ENCODE measurements around the gene ADD2. TPM values are rescaled to one million over a fixed set of nuclear protein-coding genes. Genes with fewer than 3 reads are reported as not detected.

The ADD2 gene
- total RNA-seq, 1 donor from 2014 or later, result 45.3 TPM

DNA sequence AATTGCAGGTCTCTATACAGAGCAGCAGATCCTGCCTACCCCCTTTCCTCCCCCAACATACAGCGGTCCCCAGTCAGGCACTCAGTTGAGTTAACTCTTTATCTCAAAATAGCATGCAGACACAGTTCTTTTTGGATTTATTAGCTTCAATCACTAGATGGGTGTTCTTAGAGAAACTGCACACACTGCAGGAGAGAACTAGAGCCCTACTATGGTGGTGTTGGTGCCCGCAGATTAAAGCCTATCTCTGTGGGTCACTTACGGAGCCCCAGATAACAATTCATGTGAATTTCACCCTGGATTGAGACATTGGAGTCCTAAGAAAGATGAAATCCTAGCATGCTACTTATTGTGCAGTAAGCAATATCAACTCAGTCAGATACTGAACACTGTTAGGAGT, 11.9 kb downstream of the ADD2 start:
- Histone ChIP-seq H3K9ac (no peak overlapping the region), H3K4me3 (no peak overlapping the region), H3K4me1 (peaks cover 8% of the 10 kb centered on the region), H3K79me2 (ENCODE audit: low read depth) (peaks cover 98% of the 10 kb centered on the region), H4K20me1 (ENCODE audit: low read depth) (peaks cover 26% of the 10 kb centered on the region), H3K9me3 (ENCODE audit: low read depth) (no peaks in the 10 kb centered on the region), H3K27ac (no peak overlapping the region), H3F3A (ENCODE audit: low read depth) (no peaks in the 10 kb centered on the region), H3K4me2 (no peak overlapping the region), H3K27me3 (no peaks in the 10 kb centered on the region), H2AFZ (replicated peaks) (no peak overlapping the region), H3K36me3 (no peaks in the 10 kb centered on the region)
- Mint-ChIP-seq H3K4me1 (peaks cover 6% of the 10 kb centered on the region), H3K27ac (no peak overlapping the region), H3K9me3 (peaks cover 3% of the 10 kb centered on the region), H3K4me3 (no peak overlapping the region), H3K36me3 (peaks cover 10% of the 10 kb centered on the region), H3K27me3 (ENCODE audit: insufficient read depth, low read depth) (peaks cover 2% of the 10 kb centered on the region)
- TF ChIP-seq CTCF (IDR thresholded peaks at IDR 0.05), result no peak
- TF ChIP-seq EZH2phosphoT487 (IDR thresholded peaks at IDR 0.05), result no peak
- TF ChIP-seq EZH2 (IDR thresholded peaks at IDR 0.05), result no peak
- DNase-seq (ENCODE audit: low spot score), result no peak

DNA sequence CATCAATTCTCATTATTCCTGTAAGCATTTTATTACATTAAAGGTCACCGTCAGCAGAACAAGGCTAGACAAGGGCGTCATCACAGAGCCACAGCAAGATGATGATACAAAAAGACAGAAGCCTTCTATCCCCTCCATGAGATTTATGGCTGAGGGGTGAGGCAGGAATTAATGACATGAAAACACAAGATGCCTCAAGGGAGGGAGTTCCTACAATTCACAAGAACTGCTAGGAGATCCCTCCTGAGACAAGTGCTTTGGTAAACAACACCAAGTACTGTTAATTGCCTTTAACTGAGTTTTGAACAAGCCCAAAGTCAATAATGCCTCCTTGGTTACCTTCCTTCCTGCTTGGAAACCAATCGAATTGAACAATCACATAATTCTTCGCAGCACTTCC, 14.1 kb downstream of the ADD2 start:
- Histone ChIP-seq H3K27me3 (no peaks in the 10 kb centered on the region), H3K9me3 (ENCODE audit: low read depth) (no peaks in the 10 kb centered on the region), H3K79me2 (ENCODE audit: low read depth) (peaks cover 98% of the 10 kb centered on the region), H3K27ac (no peak overlapping the region), H3K4me3 (no peak overlapping the region), H3K4me1 (peaks cover 3% of the 10 kb centered on the region), H3K4me2 (no peak overlapping the region), H4K20me1 (ENCODE audit: low read depth) (peaks cover 26% of the 10 kb centered on the region), H2AFZ (replicated peaks) (no peak overlapping the region), H3F3A (ENCODE audit: low read depth) (no peaks in the 10 kb centered on the region), H3K9ac (no peak overlapping the region), H3K36me3 (no peaks in the 10 kb centered on the region)
- H3K36me3 Mint-ChIP-seq, result peaks cover 16% of the 10 kb centered on the region
- peaks cover 8% of the 10 kb centered on the region for H3K9me3 Mint-ChIP-seq
- DNase-seq (ENCODE audit: low spot score), result no peak
- peaks cover 6% of the 10 kb centered on the region for H3K4me1 Mint-ChIP-seq
- no peak for TF ChIP-seq EZH2 (IDR thresholded peaks at IDR 0.05)
- no peak for TF ChIP-seq EZH2phosphoT487 (IDR thresholded peaks at IDR 0.05)
- TF ChIP-seq CTCF (IDR thresholded peaks at IDR 0.05), result no peak
- no peak overlapping the region for H3K27ac Mint-ChIP-seq
- H3K27me3 Mint-ChIP-seq (ENCODE audit: insufficient read depth, low read depth), result no peaks in the 10 kb centered on the region
- no peak overlapping the region for H3K4me3 Mint-ChIP-seq

DNA sequence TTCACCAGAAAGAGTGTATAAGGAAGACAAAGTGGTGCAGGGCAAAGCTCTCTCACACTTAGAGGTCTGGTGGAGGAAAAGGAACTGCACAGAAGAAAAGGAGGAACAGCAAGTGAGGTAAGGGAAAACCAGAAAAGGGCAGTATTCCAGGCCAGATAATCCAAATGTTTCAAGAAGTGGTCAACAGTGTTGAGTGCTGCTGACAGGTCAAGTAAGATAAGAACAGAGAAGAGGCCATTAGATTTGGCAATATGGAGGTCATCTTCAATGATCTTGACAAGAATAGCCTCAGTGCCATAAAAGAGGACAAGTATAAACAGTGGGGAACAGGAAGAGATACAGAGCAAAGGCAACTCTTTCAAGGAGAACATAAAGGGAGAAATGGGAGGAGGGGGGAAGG, 15.0 kb downstream of the ADD2 start:
- no peaks in the 10 kb centered on the region for H3K4me1 ChIP-seq
- peaks cover 98% of the 10 kb centered on the region for H3K79me2 ChIP-seq (ENCODE audit: low read depth)
- H3K4me2 ChIP-seq, result no peak overlapping the region
- no peak for DNase-seq (ENCODE audit: low spot score)
- Mint-ChIP-seq H3K27ac (no peak overlapping the region), H3K9me3 (peaks cover 9% of the 10 kb centered on the region), H3K4me3 (no peak overlapping the region), H3K27me3 (ENCODE audit: insufficient read depth, low read depth) (no peaks in the 10 kb centered on the region), H3K36me3 (peaks cover 15% of the 10 kb centered on the region), H3K4me1 (peaks cover 10% of the 10 kb centered on the region)
- H3K27me3 ChIP-seq, result no peaks in the 10 kb centered on the region
- H3K4me3 ChIP-seq, result no peak overlapping the region
- H3K36me3 ChIP-seq, result no peaks in the 10 kb centered on the region
- no peak overlapping the region for H3K27ac ChIP-seq
- H3F3A ChIP-seq (ENCODE audit: low read depth), result no peaks in the 10 kb centered on the region
- H4K20me1 ChIP-seq (ENCODE audit: low read depth), result peaks cover 22% of the 10 kb centered on the region
- no peak overlapping the region for H2AFZ ChIP-seq (replicated peaks)
- no peak overlapping the region for H3K9ac ChIP-seq
- no peaks in the 10 kb centered on the region for H3K9me3 ChIP-seq (ENCODE audit: low read depth)
- no peak for TF ChIP-seq CTCF (IDR thresholded peaks at IDR 0.05)
- no peak for TF ChIP-seq EZH2phosphoT487 (IDR thresholded peaks at IDR 0.05)
- TF ChIP-seq EZH2 (IDR thresholded peaks at IDR 0.05), result no peak

All from neural progenitor cell (in vitro differentiated cells).